Stimulated activated memory B cell treated with anti-CD40 and anti-IgM and Interleukin-4, amounts not matched to agents 10 μg/mL and 1 μg/mL and 100 μg/mL, for 72 hours (primary cell): ENCODE results near the gene CES5A.
"Not testable (repeated sequence)": the region's sequence is repeated elsewhere in the genome, so short reads cannot be mapped to it uniquely, and the experiment has no call there.

Experiments
- ATAC-seq: fragments of 150-1000 bp; cut with Tn5 transposase; 2 replicates; pipeline ENCODE4 v1.10.0; 2021
- H3K27ac Mint-ChIP-seq: one replicate; pipeline ENCODE4 v1.8.0; 2022; ENCODE audit warnings: mild to moderate bottlenecking, mixed read lengths
- H3K27me3 Mint-ChIP-seq: one replicate; pipeline ENCODE4 v1.8.0; 2022; ENCODE audit warnings: mixed read lengths
- H3K36me3 Mint-ChIP-seq: one replicate; pipeline ENCODE4 v1.8.0; 2022; ENCODE audit warnings: mixed read lengths
- H3K4me1 Mint-ChIP-seq: one replicate; pipeline ENCODE4 v1.8.0; 2022; ENCODE audit warnings: mixed read lengths
- H3K4me3 Mint-ChIP-seq: one replicate; pipeline ENCODE4 v1.8.0; 2022; ENCODE audit warnings: mild to moderate bottlenecking, moderate library complexity, mixed read lengths
- H3K9me3 Mint-ChIP-seq: one replicate; pipeline ENCODE4 v1.8.0; 2022; ENCODE audit warnings: mixed read lengths

Gene CES5A

DNA sequence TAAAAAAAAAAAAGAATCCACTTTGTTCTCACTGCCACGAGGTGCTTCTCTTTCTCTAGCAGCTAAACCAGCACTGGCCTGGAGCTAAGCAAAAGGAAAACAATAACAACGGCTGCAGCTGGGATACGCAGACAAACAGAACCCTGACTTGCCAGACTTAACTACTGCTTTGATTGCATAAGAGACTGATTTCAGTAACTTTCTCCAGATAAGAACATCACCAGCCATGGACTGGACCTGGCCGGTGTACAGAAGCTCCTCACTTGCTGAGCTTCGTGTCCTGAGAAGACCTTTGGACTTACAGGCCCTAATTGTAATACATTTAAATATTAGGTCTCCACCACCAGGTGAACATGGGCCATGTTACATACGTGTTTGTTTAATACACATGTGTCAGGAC lies 70.1 kb downstream of the CES5A start:
- not testable (repeated sequence) for H3K27ac Mint-ChIP-seq, H3K9me3 Mint-ChIP-seq, ATAC-seq, H3K4me1 Mint-ChIP-seq, H3K36me3 Mint-ChIP-seq, H3K27me3 Mint-ChIP-seq, H3K4me3 Mint-ChIP-seq

DNA sequence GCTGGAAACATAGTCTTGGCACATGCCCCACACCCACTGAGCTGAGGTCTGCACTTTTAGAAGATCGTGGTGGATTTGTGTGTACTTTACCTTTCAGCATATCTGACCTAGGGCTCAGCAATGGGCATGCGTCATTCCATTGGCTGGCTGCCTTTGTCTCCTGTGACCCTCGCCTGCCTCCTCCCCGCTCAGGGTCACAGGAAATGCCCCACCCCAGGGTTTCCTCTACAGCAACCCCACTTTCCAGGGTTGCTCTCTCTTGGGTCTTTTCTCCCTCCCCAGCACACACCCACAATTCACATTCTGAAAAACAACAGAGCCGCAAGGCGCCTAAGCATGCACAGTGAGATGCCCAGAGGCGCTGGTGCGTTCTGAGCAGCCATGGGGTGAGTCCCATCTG lies 71.5 kb downstream of the CES5A start:
- not testable (repeated sequence) for H3K9me3 Mint-ChIP-seq, H3K27ac Mint-ChIP-seq, H3K36me3 Mint-ChIP-seq, H3K27me3 Mint-ChIP-seq, H3K4me1 Mint-ChIP-seq, H3K4me3 Mint-ChIP-seq
- peak; percentile 52 for ATAC-seq
